HepG2 (cell line): Measurements from ENCODE around the gene PEX3. TPM values are rescaled to one million over a fixed set of nuclear protein-coding genes. Genes with fewer than 3 reads are reported as not detected.

Experiments used
- ELF3 ChIP-seq: IDR thresholded peaks from 2 replicates; pipeline ENCODE4 v1.6.1; 2016; ENCODE audit warnings: missing genetic modification reagents, missing compliant biosample characterization
- HOXA9 ChIP-seq: sonication (generic); formaldehyde crosslinking; IDR thresholded peaks from 2 replicates; pipeline ENCODE4 v1.8.1; 2022; ENCODE audit warnings: missing genetic modification reagents, mild to moderate bottlenecking, moderate library complexity, borderline replicate concordance
- IRF1 ChIP-seq: sonication (generic); formaldehyde crosslinking; IDR thresholded peaks from 2 replicates; pipeline ENCODE4 v1.4.0; 2020; ENCODE audit warnings: low read depth, mild to moderate bottlenecking, missing genetic modification reagents
- IRF2 ChIP-seq: IDR thresholded peaks from 2 replicates; pipeline ENCODE4 v1.6.1; 2018; ENCODE audit warnings: missing genetic modification reagents, missing compliant biosample characterization
- KMT2A ChIP-seq: sonication (generic); formaldehyde crosslinking; IDR thresholded peaks from 2 replicates; pipeline ENCODE4 v1.4.0; 2020; ENCODE audit warnings: missing genetic modification reagents
- NR0B2 ChIP-seq: sonication (generic); formaldehyde crosslinking; IDR thresholded peaks from 2 replicates; pipeline ENCODE4 v1.4.0; 2020; ENCODE audit warnings: mild to moderate bottlenecking, missing genetic modification reagents
- NR2F6 ChIP-seq, 2 experiments: IDR thresholded peaks; 2 replicates each; pipeline ENCODE4 v1.6.1; 2016; ENCODE audit warnings: antibody characterized with exemption in 1 of 2, mild to moderate bottlenecking in 1 of 2
- RXRA ChIP-seq: sonication (generic); formaldehyde crosslinking; IDR thresholded peaks from 2 replicates; pipeline ENCODE4 v1.5.1; 2020; ENCODE audit warnings: missing genetic modification reagents
- RXRB ChIP-seq: IDR thresholded peaks from 2 replicates; pipeline ENCODE4 v1.6.1; 2016; ENCODE audit warnings: borderline replicate concordance, missing genetic modification reagents, missing compliant biosample characterization
- SCMH1 ChIP-seq: sonication (generic); formaldehyde crosslinking; IDR thresholded peaks from 2 replicates; pipeline ENCODE4 v1.9.0; 2021; ENCODE audit warnings: missing genetic modification reagents, mild to moderate bottlenecking, borderline replicate concordance
- TCF12 ChIP-seq, 2 experiments: fragments of 450-650 bp in 1 of 2; sonication (generic) in 1 of 2; formaldehyde crosslinking in 1 of 2; IDR thresholded peaks; 2 replicates each; pipeline versions ENCODE4 v1.6.1 to v1.8.0; 2017 to 2022; ENCODE audit warnings: antibody characterized with exemption in 1 of 2, mild to moderate bottlenecking in 1 of 2, missing genetic modification reagents in 1 of 2, moderate library complexity in 1 of 2
- TFE3 ChIP-seq: IDR thresholded peaks from 2 replicates; pipeline ENCODE4 v1.6.1; 2016
- THAP11 ChIP-seq: IDR thresholded peaks from 2 replicates; pipeline ENCODE4 v1.6.1; 2016; ENCODE audit warnings: missing biosample characterization, missing genetic modification reagents
- ZFP90 ChIP-seq: sonication (generic); formaldehyde crosslinking; IDR thresholded peaks from 2 replicates; pipeline ENCODE4 v1.8.0; 2022; ENCODE audit warnings: missing genetic modification reagents, mild to moderate bottlenecking, inconsistent platforms, borderline replicate concordance
- ZKSCAN1 ChIP-seq: fragments of 150-350 bp; IDR thresholded peaks from 2 replicates; pipeline ENCODE4 v1.6.1; 2014; ENCODE audit warnings: low read length
- ZMYM3 ChIP-seq: sonication (generic); formaldehyde crosslinking; IDR thresholded peaks from 2 replicates; pipeline ENCODE4 v1.5.1; 2020; ENCODE audit warnings: mild to moderate bottlenecking, missing genetic modification reagents
- ZNF138 ChIP-seq: sonication (generic); formaldehyde crosslinking; IDR thresholded peaks from 2 replicates; pipeline ENCODE4 v1.5.0; 2020; ENCODE audit warnings: mild to moderate bottlenecking, low read depth, missing genetic modification reagents
- ZNF205 ChIP-seq: IDR thresholded peaks from 2 replicates; pipeline ENCODE4 v1.6.1; 2018; ENCODE audit warnings: missing biosample characterization, missing genetic modification reagents
- ZNF460 ChIP-seq: sonication (generic); formaldehyde crosslinking; IDR thresholded peaks from 2 replicates; pipeline ENCODE4 v1.5.1; 2020; ENCODE audit warnings: missing genetic modification reagents, mild to moderate bottlenecking, borderline replicate concordance
- ZNF607 ChIP-seq: sonication (generic); formaldehyde crosslinking; IDR thresholded peaks from 2 replicates; pipeline ENCODE4 v1.5.1; 2020; ENCODE audit warnings: missing genetic modification reagents, mild to moderate bottlenecking, borderline replicate concordance
- ZNF609 ChIP-seq: sonication (generic); formaldehyde crosslinking; IDR thresholded peaks from 2 replicates; pipeline ENCODE4 v1.4.0; 2020; ENCODE audit warnings: mild to moderate bottlenecking, missing genetic modification reagents, borderline replicate concordance
- ZNF674 ChIP-seq: sonication (generic); formaldehyde crosslinking; IDR thresholded peaks from 2 replicates; pipeline ENCODE4 v1.5.0; 2020; ENCODE audit warnings: low read depth, mild to moderate bottlenecking, missing genetic modification reagents
- ZNF678 ChIP-seq: sonication (generic); formaldehyde crosslinking; IDR thresholded peaks from 2 replicates; pipeline ENCODE4 v1.4.0; 2020; ENCODE audit warnings: mild to moderate bottlenecking, missing genetic modification reagents
- polyA plus RNA-seq, 8 experiments: library from polyadenylated mRNA; depleted of rRNA in 3 of 8; stranded (reverse) in 7 of 8; unstranded in 1 of 8; fragments of >200 nt; fragmentation: Illumina TruSeq in 4 of 8; extraction: Trizol in 4 of 8; gene quantifications; 2 replicates each; pipeline versions ENCODE4 v1.2.1 to v1.2.3, GENCODE V29; 2011 to 2016; ENCODE audit warnings: low read depth in 4 of 8, missing spikeins in 1 of 8, mixed read lengths in 1 of 8; ENCODE audit not compliant: insufficient read depth in 1 of 8
- total RNA-seq, 5 experiments: library from RNA; depleted of rRNA; stranded (reverse); fragments of >200 nt; fragmentation: Illumina TruSeq; extraction: Trizol; gene quantifications; 2 replicates each; pipeline ENCODE4 v1.2.3, GENCODE V29; 2016; ENCODE audit warnings: low read depth in 1 of 5

Gene PEX3
- total and polyA plus RNA-seq, 2 of the 13 experiments (the other 11 are each of a cell fraction or from before 2014, with no cell fraction given): 30.9 to 40.8 TPM

- TF ChIP-seq IRF2 (peak; percentile 77), ZKSCAN1 (peak; percentile 35; the same call in 1 of the 2 replicates), IRF1 (CRISPR knock-in tag) (no peak), ZNF674 (CRISPR knock-in tag) (no peak), ZNF609 (CRISPR knock-in tag) (no peak), KMT2A (CRISPR knock-in tag) (no peak), RXRB (CRISPR knock-in tag) (peak; percentile 61), TFE3 (peak; percentile 34; the same call in 1 of the 2 replicates), THAP11 (CRISPR knock-in tag) (no peak), NR2F6 (IDR thresholded peaks at IDR 0.05) (no peak), NR2F6 (CRISPR knock-in tag; IDR thresholded peaks at IDR 0.05) (peak; percentile 7; the same call in 1 of the 2 replicates), ZFP90 (CRISPR knock-in tag) (no peak), ZNF138 (no peak), HOXA9 (CRISPR knock-in tag) (no peak), ELF3 (CRISPR knock-in tag) (peak; percentile 67; the same call in 1 of the 2 replicates), SCMH1 (CRISPR knock-in tag) (no peak), ZNF678 (CRISPR knock-in tag) (no peak), TCF12 (IDR thresholded peaks at IDR 0.05) (no peak), TCF12 (CRISPR knock-in tag; IDR thresholded peaks at IDR 0.05) (no peak), ZNF460 (CRISPR knock-in tag) (no peak), ZNF607 (CRISPR knock-in tag) (no peak), RXRA (peak; percentile 34; the same call in 1 of the 2 replicates), NR0B2 (CRISPR knock-in tag) (no peak), ZMYM3 (no peak), ZNF205 (CRISPR knock-in tag) (no peak)
Observed at GRCh38 chr6:143427109-143427817, 23.3 kb upstream of the PEX3 start (continued).
